Measurements from ENCODE around the gene FAM219A.

The FAM219A gene

GRCh38 chr9:34396276-34397214, 61.8 kb downstream of the FAM219A start:
- Mint-ChIP-seq H3K36me3 (peaks cover 16 to 27% of the 10 kb centered on the region in 2 donors), H3K27me3 (peaks cover under 1 to 5% of the 10 kb centered on the region in 2 donors), H3K27ac (no peak overlapping the region), H3K4me3 (no peak overlapping the region), H3K4me1 (no peaks in the 10 kb centered on the region), H3K9me3 (no peaks in the 10 kb centered on the region)
- no peak for DNase-seq
- no peak for ATAC-seq (replicated peaks)

GRCh38 chr9:34392511-34392910, 65.9 kb downstream of the FAM219A start:
- Mint-ChIP-seq H3K4me1 (no peaks in the 10 kb centered on the region), H3K4me3 (no peak overlapping the region), H3K36me3 (no peaks in the 10 kb centered on the region), H3K27ac (no peak overlapping the region), H3K27me3 (peaks cover 7 to 21% of the 10 kb centered on the region in 2 donors), H3K9me3 (no peaks in the 10 kb centered on the region)
- DNase-seq (no peak), ATAC-seq (replicated peaks) (no peak)

GRCh38 chr9:34387239-34387638, 71.1 kb downstream of the FAM219A start:
- peaks cover 11 to 21% of the 10 kb centered on the region in 2 donors for H3K27me3 Mint-ChIP-seq
- H3K4me1 Mint-ChIP-seq = peaks cover 0 to 8% of the 10 kb centered on the region in 2 donors
- no peak overlapping the region for H3K4me3 Mint-ChIP-seq
- H3K36me3 Mint-ChIP-seq = no peaks in the 10 kb centered on the region
- H3K9me3 Mint-ChIP-seq = no peaks in the 10 kb centered on the region
- DNase-seq (no peak), ATAC-seq (replicated peaks) (no peak)
- H3K27ac Mint-ChIP-seq = no peak overlapping the region

- H3K4me3 Mint-ChIP-seq = no peak overlapping the region
- no peaks in the 10 kb centered on the region for H3K9me3 Mint-ChIP-seq
- peaks cover under 1 to 8% of the 10 kb centered on the region in 2 donors for H3K4me1 Mint-ChIP-seq
- no peak for ATAC-seq (replicated peaks)
- no peaks in the 10 kb centered on the region for H3K36me3 Mint-ChIP-seq
- no peak overlapping the region for H3K27ac Mint-ChIP-seq
- peaks cover 11 to 21% of the 10 kb centered on the region in 2 donors for H3K27me3 Mint-ChIP-seq
- no peak for DNase-seq
These were observed 71.7 kb downstream of the FAM219A start for GRCh38 chr9:34386656-34387055.

- H3K9me3 Mint-ChIP-seq = no peaks in the 10 kb centered on the region
- no peak overlapping the region for H3K27ac Mint-ChIP-seq
- no peaks in the 10 kb centered on the region for H3K36me3 Mint-ChIP-seq
- DNase-seq (no peak), ATAC-seq (replicated peaks) (no peak)
- H3K27me3 Mint-ChIP-seq = peaks cover 10 to 21% of the 10 kb centered on the region in 2 donors
- no peak overlapping the region for H3K4me3 Mint-ChIP-seq
- H3K4me1 Mint-ChIP-seq = peaks cover 5 to 16% of the 10 kb centered on the region in 2 donors
These were observed 72.7 kb downstream of the FAM219A start for GRCh38 chr9:34385561-34386230.

GRCh38 chr9:34384368-34385165, 73.8 kb downstream of the FAM219A start:
- ATAC-seq (replicated peaks) (no peak), DNase-seq (no peak)
- no peaks in the 10 kb centered on the region for H3K9me3 Mint-ChIP-seq
- peaks cover 10 to 21% of the 10 kb centered on the region in 2 donors for H3K27me3 Mint-ChIP-seq
- no peak overlapping the region for H3K4me3 Mint-ChIP-seq
- H3K4me1 Mint-ChIP-seq = peaks cover 13 to 26% of the 10 kb centered on the region in 2 donors
- H3K27ac Mint-ChIP-seq = no peak overlapping the region
- no peaks in the 10 kb centered on the region for H3K36me3 Mint-ChIP-seq

GRCh38 chr9:34383904-34384303, 74.5 kb downstream of the FAM219A start:
- Mint-ChIP-seq H3K27me3 (peaks cover 10 to 20% of the 10 kb centered on the region in 2 donors), H3K4me1 (peaks cover 18 to 32% of the 10 kb centered on the region in 2 donors), H3K27ac (no peak overlapping the region), H3K4me3 (no peak overlapping the region), H3K36me3 (no peaks in the 10 kb centered on the region), H3K9me3 (no peaks in the 10 kb centered on the region)
- no peak for DNase-seq
- ATAC-seq (replicated peaks) = no peak

- no peak for DNase-seq
- no peak overlapping the region for H3K4me3 Mint-ChIP-seq
- no peaks in the 10 kb centered on the region for H3K9me3 Mint-ChIP-seq
- H3K36me3 Mint-ChIP-seq = no peaks in the 10 kb centered on the region
- H3K27ac Mint-ChIP-seq = no peak overlapping the region
- no peak for ATAC-seq (replicated peaks)
- H3K4me1 Mint-ChIP-seq = peaks cover 18 to 32% of the 10 kb centered on the region in 2 donors
- peaks cover 10 to 13% of the 10 kb centered on the region in 2 donors for H3K27me3 Mint-ChIP-seq
These were observed 75.5 kb downstream of the FAM219A start for GRCh38 chr9:34382879-34383278.

GRCh38 chr9:34382054-34382453, 76.3 kb downstream of the FAM219A start:
- H3K27ac Mint-ChIP-seq = no peak overlapping the region
- no peaks in the 10 kb centered on the region for H3K9me3 Mint-ChIP-seq
- no peaks in the 10 kb centered on the region for H3K36me3 Mint-ChIP-seq
- H3K4me1 Mint-ChIP-seq = peaks cover 19 to 32% of the 10 kb centered on the region in 2 donors
- DNase-seq (no peak), ATAC-seq (replicated peaks) (no peak)
- no peak overlapping the region for H3K4me3 Mint-ChIP-seq
- H3K27me3 Mint-ChIP-seq = peaks cover 9 to 10% of the 10 kb centered on the region in 2 donors

- H3K36me3 Mint-ChIP-seq = no peaks in the 10 kb centered on the region
- ATAC-seq (replicated peaks) (no peak), DNase-seq (no peak)
- peak overlapping the region; percentile 85 to 89 for H3K4me3 Mint-ChIP-seq
- H3K9me3 Mint-ChIP-seq = no peaks in the 10 kb centered on the region
- peaks cover 9 to 10% of the 10 kb centered on the region in 2 donors for H3K27me3 Mint-ChIP-seq
- peaks cover 20 to 33% of the 10 kb centered on the region in 2 donors for H3K4me1 Mint-ChIP-seq
- peak overlapping the region; percentile 39 for H3K27ac Mint-ChIP-seq
These were observed 77.0 kb downstream of the FAM219A start for GRCh38 chr9:34381323-34381722.

- DNase-seq (peak; percentile 45), ATAC-seq (replicated peaks) (peak; percentile 47 to 54)
- no peaks in the 10 kb centered on the region for H3K36me3 Mint-ChIP-seq
- peaks cover 9 to 10% of the 10 kb centered on the region in 2 donors for H3K27me3 Mint-ChIP-seq
- H3K4me1 Mint-ChIP-seq = peaks cover 25 to 39% of the 10 kb centered on the region in 2 donors
- H3K9me3 Mint-ChIP-seq = no peaks in the 10 kb centered on the region
- H3K27ac Mint-ChIP-seq = peak overlapping the region; percentile 68
- H3K4me3 Mint-ChIP-seq = peak overlapping the region; percentile 85 to 89
These were observed 77.7 kb downstream of the FAM219A start for GRCh38 chr9:34380511-34381315.

GRCh38 chr9:34380034-34380510, 78.3 kb downstream of the FAM219A start:
- Mint-ChIP-seq H3K27ac (peak overlapping the region; percentile 68), H3K36me3 (no peaks in the 10 kb centered on the region), H3K27me3 (peaks cover 9 to 10% of the 10 kb centered on the region in 2 donors), H3K4me3 (peak overlapping the region; percentile 85 to 89), H3K9me3 (no peaks in the 10 kb centered on the region), H3K4me1 (peaks cover 25 to 39% of the 10 kb centered on the region in 2 donors)
- no peak for DNase-seq
- ATAC-seq (replicated peaks) = no peak

- Mint-ChIP-seq H3K9me3 (no peaks in the 10 kb centered on the region), H3K36me3 (no peaks in the 10 kb centered on the region), H3K4me1 (peaks cover 25 to 39% of the 10 kb centered on the region in 2 donors), H3K27me3 (peaks cover 7 to 9% of the 10 kb centered on the region in 2 donors), H3K4me3 (peak overlapping the region; percentile 85 to 89), H3K27ac (peak overlapping the region; percentile 15)
- DNase-seq (peak; percentile 82), ATAC-seq (replicated peaks) (peak; percentile 40 to 42)
These were observed 78.9 kb downstream of the FAM219A start for GRCh38 chr9:34379334-34380033.

Data from stimulated activated naive B cell treated with anti-CD40 and anti-IgM and Interleukin-4, amounts not matched to agents 10 μg/mL and 1 μg/mL and 100 μg/mL, for 72 hours (primary cell).